ENCODE data around the gene FUT8.

Gene FUT8

GRCh38 chr14:65555358-65555757 is 142.8 kb downstream of the FUT8 start:
- DNase-seq (ENCODE audit: low read depth): no peak
- no peak overlapping the region for H3K4me3 ChIP-seq (replicated peaks; ENCODE audit: low read depth, low read length)
- no peak for TF ChIP-seq CTCF (IDR thresholded peaks at IDR 0.05; ENCODE audit: low read length, missing control alignments)

- DNase-seq (ENCODE audit: low read depth): no peak
- TF ChIP-seq CTCF (IDR thresholded peaks at IDR 0.05; ENCODE audit: low read length, missing control alignments): no peak
- no peak overlapping the region for H3K4me3 ChIP-seq (replicated peaks; ENCODE audit: low read depth, low read length)
Observed at GRCh38 chr14:65558363-65558762, 145.8 kb downstream of the FUT8 start.

GRCh38 chr14:65560340-65561027 is 148.0 kb downstream of the FUT8 start:
- no peak for DNase-seq (ENCODE audit: low read depth)
- no peak overlapping the region for H3K4me3 ChIP-seq (replicated peaks; ENCODE audit: low read depth, low read length)

GRCh38 chr14:65564370-65564769 is 151.8 kb downstream of the FUT8 start:
- TF ChIP-seq CTCF (IDR thresholded peaks at IDR 0.05; ENCODE audit: low read length, missing control alignments): no peak
- no peak for DNase-seq (ENCODE audit: low read depth)
- H3K4me3 ChIP-seq (replicated peaks; ENCODE audit: low read depth, low read length): no peak overlapping the region

More at GRCh38 chr14:65560340-65561027, 148.0 kb downstream of the FUT8 start:
- no peak for TF ChIP-seq CTCF (IDR thresholded peaks at IDR 0.05; ENCODE audit: low read length, missing control alignments)

- peak; percentile 14 for DNase-seq (ENCODE audit: low read depth)
- no peak overlapping the region for H3K4me3 ChIP-seq (replicated peaks; ENCODE audit: low read depth, low read length)
- TF ChIP-seq CTCF (IDR thresholded peaks at IDR 0.05; ENCODE audit: low read length, missing control alignments): no peak
Observed at GRCh38 chr14:65565948-65566347, 153.4 kb downstream of the FUT8 start.

GRCh38 chr14:65566820-65567522 is 154.4 kb downstream of the FUT8 start:
- DNase-seq (ENCODE audit: low read depth): no peak
- H3K4me3 ChIP-seq (replicated peaks; ENCODE audit: low read depth, low read length): no peak overlapping the region
- TF ChIP-seq CTCF (IDR thresholded peaks at IDR 0.05; ENCODE audit: low read length, missing control alignments): no peak
